HepG2 (cell line): ENCODE measurements around the gene CYTH1. TPM values are rescaled to one million over a fixed set of nuclear protein-coding genes. Genes with fewer than 3 reads are reported as not detected.

ENCODE experiments used
- ATAC-seq: fragments of 200-7000 bp; cut with Tn5 transposase; 3 replicates; pipeline ENCODE4 v1.9.1; 2020; ENCODE audit warnings: mild to moderate bottlenecking, moderate library complexity
- BruUV-seq: library from RNA; stranded (reverse); fragments of 400-500 nt; replicated peaks from 2 replicates; lab custom pipeline; 2021; lab: Mats Ljungman, UMichigan
- CTCF ChIA-PET: fragments of 300-600 bp; formaldehyde crosslinking; extraction: SDS; loops from one replicate; lab custom pipeline; 2021; ENCODE audit warnings: low total read pairs, inconsistent platforms, low intra/inter-chr PET ratio; lab: Yijun Ruan, JAX
- POLR2A ChIA-PET: fragments of 350-600 bp; sonication (Branson Sonifier 250); formaldehyde crosslinking; loops from one replicate; lab custom pipeline; 2020; ENCODE audit warnings: antibody characterized with exemption, inconsistent platforms; lab: Yijun Ruan, JAX
- DNase-seq: peaks from one replicate; pipeline ENCODE4 v3.0.0-alpha.2; 2015; ENCODE audit warnings: low spot score
- FAIRE-seq: peaks from 3 replicates; lab custom pipeline; 2011; peaks lifted over from hg19 to GRCh38; lab: Jason Lieb, UNC
- H2AFZ ChIP-seq: one replicate; pipeline ENCODE4 v1.6.1; 2011; ENCODE audit warnings: low read length, inconsistent platforms
- H3K27ac ChIP-seq: fragments of 300-600 bp; 3 replicates; pipeline ENCODE4 v1.8.0; 2011; ENCODE audit warnings: mixed run types, mild to moderate bottlenecking, mixed read lengths, low read length, inconsistent platforms; ENCODE audit not compliant: insufficient read depth; ENCODE audit errors: extremely low read length
- H3K27me3 ChIP-seq, 2 experiments: fragments of 200-600 bp in 1 of 2; 2 replicates in 1 of 2; 3 replicates in 1 of 2; pipeline versions ENCODE4 v1.6.0 to v1.8.0; 2011; ENCODE audit warnings: low read length in 2 of 2, mild to moderate bottlenecking in 2 of 2, moderate library complexity in 2 of 2, inconsistent platforms in 1 of 2; ENCODE audit not compliant: insufficient read depth in 2 of 2, control insufficient read depth in 1 of 2
- H3K36me3 ChIP-seq, 2 experiments: fragments of 200-600 bp in 1 of 2; replicated peaks in 1 of 2; 2 replicates in 1 of 2; 3 replicates in 1 of 2; pipeline versions ENCODE4 v1.5.1 to v1.8.0; 2011; ENCODE audit warnings: low read length in 2 of 2, inconsistent platforms in 1 of 2; ENCODE audit not compliant: insufficient read depth in 2 of 2, control insufficient read depth in 1 of 2
- H3K4me1 ChIP-seq: 2 replicates; pipeline ENCODE4 v1.5.1; 2012; ENCODE audit warnings: low read length, inconsistent platforms; ENCODE audit not compliant: insufficient read depth
- H3K4me2 ChIP-seq: 2 replicates; pipeline ENCODE4 v1.6.0; 2011; ENCODE audit warnings: low read depth, low read length, inconsistent platforms
- H3K4me3 ChIP-seq, 3 experiments: fragments of 200-600 bp in 1 of 3; sonication (generic), shearing (Covaris generic) in 1 of 3; replicated peaks in 1 of 3; 2 replicates each; pipeline ENCODE4 v1.5.1; 2011 to 2016; ENCODE audit warnings: low read length in 3 of 3, inconsistent platforms in 2 of 3, low read depth in 2 of 3, mild to moderate bottlenecking in 2 of 3, control low read depth in 1 of 3, mixed read lengths in 1 of 3; ENCODE audit not compliant: insufficient read depth in 1 of 3
- H3K79me2 ChIP-seq: one replicate; pipeline ENCODE4 v1.6.1; 2011; ENCODE audit warnings: low read length, inconsistent platforms; ENCODE audit not compliant: insufficient read depth
- H3K9ac ChIP-seq: 2 replicates; pipeline ENCODE4 v1.6.0; 2011; ENCODE audit warnings: mild to moderate bottlenecking, low read depth, low read length, inconsistent platforms; ENCODE audit not compliant: insufficient read depth
- H3K9me3 ChIP-seq: 2 replicates; pipeline ENCODE4 v1.5.1; 2012; ENCODE audit warnings: mild to moderate bottlenecking, low read length
- H4K20me1 ChIP-seq: 2 replicates; pipeline ENCODE4 v1.6.0; 2011; ENCODE audit warnings: inconsistent platforms, mild to moderate bottlenecking, low read length, moderate library complexity; ENCODE audit not compliant: insufficient read depth
- ARID4A ChIP-seq: sonication (generic); formaldehyde crosslinking; IDR thresholded peaks from 2 replicates; pipeline ENCODE4 v1.5.0; 2020; ENCODE audit warnings: mild to moderate bottlenecking, missing genetic modification reagents, borderline replicate concordance
- ATF3 ChIP-seq: sonication (generic); formaldehyde crosslinking; IDR thresholded peaks from 2 replicates; pipeline ENCODE4 v1.4.0; 2020; ENCODE audit warnings: missing genetic modification reagents
- CEBPB ChIP-seq: IDR thresholded peaks from 2 replicates; pipeline ENCODE4 v1.6.1; 2011; ENCODE audit warnings: low read depth, low read length, improper control_type of control experiment, borderline replicate concordance
- CREB1 ChIP-seq, 2 experiments: fragments of 450-650 bp in 1 of 2; IDR thresholded peaks; 2 replicates each; pipeline ENCODE4 v1.6.1; 2016 to 2017; ENCODE audit warnings: control low read depth in 1 of 2, mild to moderate bottlenecking in 1 of 2, missing compliant biosample characterization in 1 of 2, missing genetic modification characterization in 1 of 2
- PBX3 ChIP-seq: sonication (generic); formaldehyde crosslinking; IDR thresholded peaks from 2 replicates; pipeline ENCODE4 v1.8.1; 2023; ENCODE audit warnings: missing genetic modification reagents, inconsistent platforms, borderline replicate concordance
- SRSF9 ChIP-seq: fragments of 200-400 bp; formaldehyde crosslinking; IDR thresholded peaks from 2 replicates; pipeline ENCODE4 v1.6.1; 2018; ENCODE audit warnings: borderline replicate concordance, mild to moderate bottlenecking, low read depth, low read length; ENCODE audit not compliant: insufficient read depth, poor library complexity, severe bottlenecking
- ZNF282 ChIP-seq: fragments of 450-650 bp; IDR thresholded peaks from 2 replicates; pipeline ENCODE4 v1.6.1; 2018; ENCODE audit not compliant: partially characterized antibody
- ZNF333 ChIP-seq: sonication (generic); formaldehyde crosslinking; IDR thresholded peaks from 2 replicates; pipeline ENCODE4 v1.4.0; 2020; ENCODE audit warnings: mild to moderate bottlenecking, missing genetic modification reagents, borderline replicate concordance
- ZNF616 ChIP-seq: sonication (generic); formaldehyde crosslinking; IDR thresholded peaks from 2 replicates; pipeline ENCODE4 v1.5.0; 2020; ENCODE audit warnings: low read depth, mild to moderate bottlenecking, missing genetic modification reagents
- ZNF670 ChIP-seq: sonication (generic); formaldehyde crosslinking; IDR thresholded peaks from 2 replicates; pipeline ENCODE4 v1.8.0; 2022; ENCODE audit warnings: mild to moderate bottlenecking, missing genetic modification reagents, borderline replicate concordance
- ZNF780A ChIP-seq: sonication (generic); formaldehyde crosslinking; IDR thresholded peaks from 2 replicates; pipeline ENCODE4 v1.8.0; 2022; ENCODE audit warnings: mild to moderate bottlenecking, missing genetic modification reagents, moderate library complexity
- WGBS: methylation state at CpG from one replicate; pipeline ENCODE4 v1.1.6; 2017; ENCODE audit warnings: low lambda C conversion rate; 5-methylcytosine and 5-hydroxymethylcytosine counted together
- in situ Hi-C: cut with HindIII; loops from 2 replicates; pipeline ENCODE4 v1.10.0; 2017; ENCODE audit warnings: low pct_unique_long_range_greater_than_20kb; ENCODE audit not compliant: extremely low pct_ligation_motif_present
- intact Hi-C: fragments of 100-400 bp; cut with micrococcal nuclease; formaldehyde crosslinking; loops from one replicate; pipeline ENCODE4 v1.10.0; 2022; ENCODE audit not compliant: unreplicated experiment
- polyA plus RNA-seq, 8 experiments: library from polyadenylated mRNA; depleted of rRNA in 3 of 8; stranded (reverse) in 7 of 8; unstranded in 1 of 8; fragments of >200 nt; fragmentation: Illumina TruSeq in 4 of 8; extraction: Trizol in 4 of 8; gene quantifications; 2 replicates each; pipeline versions ENCODE4 v1.2.1 to v1.2.3, GENCODE V29; 2011 to 2016; ENCODE audit warnings: low read depth in 4 of 8, missing spikeins in 1 of 8, mixed read lengths in 1 of 8; ENCODE audit not compliant: insufficient read depth in 1 of 8
- total RNA-seq, 5 experiments: library from RNA; depleted of rRNA; stranded (reverse); fragments of >200 nt; fragmentation: Illumina TruSeq; extraction: Trizol; gene quantifications; 2 replicates each; pipeline ENCODE4 v1.2.3, GENCODE V29; 2016; ENCODE audit warnings: low read depth in 1 of 5

CYTH1 gene
- total and polyA plus RNA-seq, 2 of the 13 experiments (the other 11 are each of a cell fraction or from before 2014, with no cell fraction given) = 20.1 to 48.9 TPM

- no peak overlapping the region for H3K27ac ChIP-seq
- no peak for DNase-seq
Measured at GRCh38 chr17:78668847-78669246, 113.2 kb downstream of the CYTH1 start.

More at GRCh38 chr17:78668847-78669246, 113.2 kb downstream of the CYTH1 start:
- Histone ChIP-seq H3K36me3 (peaks cover 2 to 10% of the 10 kb centered on the region in 2 experiments; a peak in 4 of 5 replicates), H3K9ac (no peak overlapping the region), H4K20me1 (no peaks in the 10 kb centered on the region), H3K4me2 (no peak overlapping the region), H3K4me1 (peaks cover 42% of the 10 kb centered on the region), H2AFZ (no peak overlapping the region), H3K4me3 (no peak overlapping the region), H3K9me3 (no peaks in the 10 kb centered on the region), H3K27me3 (no peaks in the 10 kb centered on the region), H3K79me2 (no peaks in the 10 kb centered on the region)
- TF ChIP-seq CEBPB (no peak), ZNF616 (CRISPR knock-in tag) (no peak), CREB1 (IDR thresholded peaks at IDR 0.05) (no peak), CREB1 (CRISPR knock-in tag; IDR thresholded peaks at IDR 0.05) (no peak), ATF3 (CRISPR knock-in tag) (no peak), ZNF282 (no peak), ZNF780A (no peak), ZNF333 (no peak), ZNF670 (CRISPR knock-in tag) (no peak), PBX3 (CRISPR knock-in tag) (no peak), ARID4A (CRISPR knock-in tag) (no peak), SRSF9 (no peak)
- CTCF ChIA-PET = no interaction called here
- POLR2A ChIA-PET = no interaction called here
- FAIRE-seq = no peak
- BruUV-seq = no TSS peak
- WGBS = 87% methylated on average over 4 of the region's 4 CpGs
- intact Hi-C loops = no loop called here
- in situ Hi-C loops = no loop called here
- no peak for ATAC-seq
